ENCODE measurements around the gene DNTT. TPM values are rescaled to one million over a fixed set of nuclear protein-coding genes. Genes with fewer than 3 reads are reported as not detected.

The DNTT gene
- total and polyA plus RNA-seq, 9 of the 15 experiments (the other 6 are each of a cell fraction or from before 2014, with no cell fraction given) = not detected

- Histone ChIP-seq H3K4me2 (ENCODE audit: insufficient read depth, low read length) (no peak overlapping the region), H3K9ac (ENCODE audit: insufficient read depth in 1 of 2, low read depth in 2 of 2, low read length in 2 of 2) (no peak overlapping the region), H2AFZ (ENCODE audit: low read depth, low read length) (no peak overlapping the region), H3K27ac (ENCODE audit: extremely low read depth, low read depth, low read length) (no peak overlapping the region), H3K9me1 (ENCODE audit: control insufficient read depth, insufficient read depth, low read length) (no peaks in the 10 kb centered on the region), H3K4me1 (replicated peaks in 1 of 2; ENCODE audit: control insufficient read depth in 2 of 2, insufficient read depth in 2 of 2, low read length in 2 of 2) (no peaks in the 10 kb centered on the region), H3K79me2 (ENCODE audit: control insufficient read depth, insufficient read depth, low read length) (no peaks in the 10 kb centered on the region), H3K9me3 (replicated peaks; ENCODE audit: control insufficient read depth, insufficient read depth, low read depth, low read length) (no peaks in the 10 kb centered on the region), H4K20me1 (replicated peaks; ENCODE audit: control insufficient read depth, insufficient read depth, low read length) (no peaks in the 10 kb centered on the region), H3K27me3 (ENCODE audit: control insufficient read depth in 2 of 2, insufficient read depth in 2 of 2, low read length in 2 of 2) (peaks cover 0 to 28% of the 10 kb centered on the region in 2 experiments; a peak in 2 of 5 replicates), H3K36me3 (ENCODE audit: control insufficient read depth, insufficient read depth, low read length) (no peaks in the 10 kb centered on the region), H3K4me3 (no peak overlapping the region)
- intact Hi-C loops (cut with micrococcal nuclease) = no loop called here
- in situ Hi-C loops (cut with MboI) = no loop called here
- DNase-seq (ENCODE audit: extremely low read depth in 1 of 4, low spot score in 3 of 4) = no peak
- no peak for ATAC-seq
- POLR2A ChIA-PET = interaction anchor here (0.6 kb wide), 1 partner anchor 813 kb away, joined by 3 read pairs; no protein-coding TSS in a partner anchor
- CTCF ChIA-PET (ENCODE audit: low intra/inter-chr PET ratio) = no interaction called here
- WGBS (ENCODE audit: insufficient coverage, low coverage, missing lambda C conversion rate) = 0% methylated on average over 3 of the region's 3 CpGs
- TF ChIP-seq STAG1 (CRISPR knock-in tag; IDR thresholded peaks at IDR 0.05; ENCODE audit: borderline replicate concordance) = no peak
- TF ChIP-seq SP2 (IDR thresholded peaks at IDR 0.05; ENCODE audit: extremely low read depth, low read depth, low read length, poor library complexity, severe bottlenecking) = no peak
- TF ChIP-seq ESRRB (CRISPR knock-in tag; IDR thresholded peaks at IDR 0.05; ENCODE audit: borderline replicate concordance) = no peak
- TF ChIP-seq TEAD1 (CRISPR knock-in tag; IDR thresholded peaks at IDR 0.05) = no peak
- TF ChIP-seq MBD1 (CRISPR knock-in tag; IDR thresholded peaks at IDR 0.05) = no peak
- TF ChIP-seq ZNF785 (CRISPR knock-in tag; IDR thresholded peaks at IDR 0.05) = no peak
- no peak for TF ChIP-seq JUN (IDR thresholded peaks at IDR 0.05; ENCODE audit: borderline replicate concordance, low read depth, low read length)
- no peak for TF ChIP-seq JUN (CRISPR knock-in tag; IDR thresholded peaks at IDR 0.05; ENCODE audit: borderline replicate concordance)
- no peak for TF ChIP-seq ETV1 (tag; conservative IDR thresholded peaks at IDR 0.05; ENCODE audit: low read depth)
- no peak for TF ChIP-seq KAT8 (IDR thresholded peaks at IDR 0.05; ENCODE audit: low read depth)
- TF ChIP-seq CBX5 (IDR thresholded peaks at IDR 0.05; ENCODE audit: borderline replicate concordance, low read depth) = no peak
- no peak for TF ChIP-seq ZNF518B (CRISPR knock-in tag; IDR thresholded peaks at IDR 0.05)
- no peak for TF ChIP-seq TEAD4 (IDR thresholded peaks at IDR 0.05; ENCODE audit: low read length)
- TF ChIP-seq TEAD4 (CRISPR knock-in tag; IDR thresholded peaks at IDR 0.05; ENCODE audit: borderline replicate concordance) = no peak
- no peak for TF ChIP-seq FOS (IDR thresholded peaks at IDR 0.05; ENCODE audit: extremely low read depth, insufficient read length)
- TF ChIP-seq BCOR (IDR thresholded peaks at IDR 0.05) = no peak
- no peak for TF ChIP-seq LCOR (CRISPR knock-in tag; IDR thresholded peaks at IDR 0.05)
- TF ChIP-seq ELF1 (tag; IDR thresholded peaks at IDR 0.05) = no peak
- TF ChIP-seq GABPB1 (CRISPR knock-in tag; IDR thresholded peaks at IDR 0.05) = no peak
- no peak for TF ChIP-seq TBP (optimal IDR thresholded peaks at IDR 0.05; ENCODE audit: low read depth, low read length)
- TF ChIP-seq KDM5B (IDR thresholded peaks at IDR 0.05; ENCODE audit: insufficient replicate concordance, low read depth, low read length) = no peak
- FAIRE-seq = no peak
- BruUV-seq (replicated peaks) = no TSS peak
Measured at GRCh38 chr10:96360766-96361165, 56.5 kb downstream of the DNTT start.

Measured in K562 (cell line).